B cell (primary cell): ENCODE results near the gene ITGB2. TPM values are rescaled to one million over a fixed set of nuclear protein-coding genes. Genes with fewer than 3 reads are reported as not detected.

ENCODE experiments used
- ATAC-seq: fragments of 200-7000 bp; cut with Tn5 transposase; one replicate; pipeline ENCODE4 v1.10.0; 2021; ENCODE audit warnings: low read depth, mild to moderate bottlenecking, moderate number of reproducible peaks, moderate library complexity
- CTCF ChIA-PET: fragments of 350-600 bp; sonication (Branson Sonifier 250); formaldehyde crosslinking; loops from one replicate; lab custom pipeline; 2021; ENCODE audit warnings: antibody characterized with exemption, inconsistent platforms; lab: Charles Lee
- POLR2A ChIA-PET: fragments of 350-600 bp; sonication (Branson Sonifier 250); formaldehyde crosslinking; loops from one replicate; lab custom pipeline; 2021; ENCODE audit warnings: antibody characterized with exemption; lab: Charles Lee
- DNase-seq: peaks from one replicate; pipeline ENCODE4 v3.0.0; 2013
- H2AFZ ChIP-seq: 2 replicates; pipeline ENCODE4 v1.6.1; 2012; ENCODE audit warnings: mild to moderate bottlenecking, low read depth, low read length; ENCODE audit not compliant: insufficient read depth, poor library complexity, severe bottlenecking
- H3K27ac ChIP-seq, 2 donors: 1 replicate in 1 of 2; 2 replicates in 1 of 2; pipeline ENCODE4 v1.5.1; 2012 to 2013; ENCODE audit warnings: low read length in 2 of 2, mild to moderate bottlenecking in 2 of 2, moderate library complexity in 1 of 2
- H3K27me3 ChIP-seq, 4 experiments: fragments of 200-600 bp in 1 of 4; sonication (generic) in 1 of 4; replicated peaks in 1 of 4; 1 replicate in 2 of 4; 2 replicates in 2 of 4; pipeline versions ENCODE4 v1.6.1 to v1.7.0; 2013 to 2016; ENCODE audit warnings: low read length in 3 of 4, mild to moderate bottlenecking in 2 of 4, mixed read lengths in 1 of 4, moderate library complexity in 1 of 4; ENCODE audit not compliant: insufficient read depth in 4 of 4, control insufficient read depth in 3 of 4; ENCODE audit errors: control extremely low read depth in 1 of 4
- H3K36me3 ChIP-seq, 2 experiments: replicated peaks in 1 of 2; 1 replicate in 1 of 2; 2 replicates in 1 of 2; pipeline versions ENCODE4 v1.6.1 to v1.7.1; 2013; ENCODE audit warnings: low read length in 1 of 2; ENCODE audit not compliant: insufficient read depth in 2 of 2, control insufficient read depth in 1 of 2; ENCODE audit errors: control extremely low read depth in 1 of 2, extremely low read depth in 1 of 2
- H3K4me1 ChIP-seq, 2 donors: fragments of 200-600 bp in 1 of 2; sonication (generic) in 1 of 2; 1 replicate in 1 of 2; 2 replicates in 1 of 2; pipeline versions ENCODE4 v1.5.1 to v1.6.1; 2013 to 2017; ENCODE audit warnings: low read length in 2 of 2; ENCODE audit not compliant: control insufficient read depth in 2 of 2, insufficient read depth in 2 of 2
- H3K4me2 ChIP-seq: replicated peaks from 2 replicates; pipeline ENCODE3; 2012; ENCODE audit warnings: mild to moderate bottlenecking, low read depth, low read length; ENCODE audit not compliant: poor library complexity, severe bottlenecking
- H3K4me3 ChIP-seq, 5 experiments: fragments of 200-600 bp in 1 of 5; sonication (generic) in 1 of 5; 1 replicate in 3 of 5; 2 replicates in 2 of 5; pipeline versions ENCODE4 v1.5.1 to v1.7.0; 2011 to 2016; ENCODE audit warnings: low read length in 4 of 5, mild to moderate bottlenecking in 4 of 5, low read depth in 2 of 5, control low read depth in 1 of 5, moderate library complexity in 1 of 5; ENCODE audit not compliant: insufficient read depth in 1 of 5; ENCODE audit errors: control extremely low read depth in 1 of 5, extremely low read depth in 1 of 5
- H3K79me2 ChIP-seq: fragments of 200-600 bp; sonication (generic); one replicate; pipeline ENCODE4 v1.6.0; 2016; ENCODE audit warnings: low read length; ENCODE audit not compliant: control insufficient read depth, insufficient read depth
- H3K9ac ChIP-seq: fragments of 200-600 bp; sonication (generic); 2 replicates; pipeline ENCODE4 v1.6.1; 2017; ENCODE audit warnings: mild to moderate bottlenecking, low read length, moderate library complexity
- H3K9me3 ChIP-seq, 3 donors: one replicate each; pipeline versions ENCODE4 v1.6.1 to v1.7.1; 2013; ENCODE audit warnings: low read length in 2 of 3; ENCODE audit not compliant: control insufficient read depth in 2 of 3, insufficient read depth in 1 of 3; ENCODE audit errors: control extremely low read depth in 1 of 3
- H4K20me1 ChIP-seq: 2 replicates; pipeline ENCODE4 v1.6.0; 2012; ENCODE audit warnings: mild to moderate bottlenecking, low read length; ENCODE audit not compliant: insufficient read depth, control insufficient read depth, poor library complexity, severe bottlenecking
- H3K27ac Mint-ChIP-seq: one replicate; pipeline ENCODE4 v1.8.0; 2021; ENCODE audit warnings: mixed read lengths
- H3K27me3 Mint-ChIP-seq: one replicate; pipeline ENCODE4 v1.8.0; 2021; ENCODE audit warnings: mixed read lengths
- H3K4me1 Mint-ChIP-seq: one replicate; pipeline ENCODE4 v1.8.0; 2021; ENCODE audit warnings: mixed read lengths
- H3K4me3 Mint-ChIP-seq: one replicate; pipeline ENCODE4 v1.8.0; 2021; ENCODE audit warnings: mixed read lengths
- H3K9me3 Mint-ChIP-seq: one replicate; pipeline ENCODE4 v1.8.0; 2022; ENCODE audit warnings: mixed read lengths; ENCODE audit not compliant: insufficient read depth
- CTCF ChIP-seq: fragments of 200-600 bp; IDR thresholded peaks from one replicate; pipeline ENCODE4 v1.8.0; 2022; ENCODE audit warnings: antibody characterized with exemption, mild to moderate bottlenecking
- EZH2 ChIP-seq: IDR thresholded peaks from 2 replicates; pipeline ENCODE4 v1.6.1; 2012; ENCODE audit warnings: borderline replicate concordance, low read depth, mild to moderate bottlenecking, moderate library complexity, low read length; ENCODE audit not compliant: insufficient read depth, poor library complexity, severe bottlenecking
- WGBS: methylation state at CpG from one replicate; pipeline ENCODE4 v1.1.5; 2013; ENCODE audit warnings: missing lambda C conversion rate; ENCODE audit not compliant: insufficient coverage; 5-methylcytosine and 5-hydroxymethylcytosine counted together
- intact Hi-C: fragments of 100-400 bp; cut with micrococcal nuclease; formaldehyde crosslinking; loops from one replicate; pipeline ENCODE4 v1.10.0; 2022
- polyA plus RNA-seq: library from polyadenylated mRNA; depleted of rRNA; stranded (reverse); fragments of >200 nt; gene quantifications from 2 replicates; pipeline ENCODE4 v1.2.3, GENCODE V29; 2012
- total RNA-seq, 2 donors: library from RNA; stranded (reverse); fragments of 120-200 nt in 1 of 2; gene quantifications; 1 replicate in 1 of 2; 2 replicates in 1 of 2; pipeline versions ENCODE4 v1.2.3 to v1.2.4, GENCODE V29; 2013 to 2022

The ITGB2 gene
- total and polyA plus RNA-seq, 2 donors (not counting 1 experiment from before 2014, with no cell fraction given): 102 to 368 TPM

GRCh38 chr21:44956356-44957046, 35.8 kb upstream of the ITGB2 start:
- DNase-seq (no peak), ATAC-seq (no peak)
- no peak overlapping the region for H3K4me3 ChIP-seq
- Mint-ChIP-seq H3K27me3 (no peaks in the 10 kb centered on the region), H3K27ac (no peak overlapping the region), H3K4me3 (no peak overlapping the region), H3K4me1 (peaks cover 16% of the 10 kb centered on the region), H3K9me3 (no peaks in the 10 kb centered on the region)
- H3K27ac ChIP-seq: no peak overlapping the region
- H4K20me1 ChIP-seq: peaks cover 72% of the 10 kb centered on the region
- H3K79me2 ChIP-seq: peaks cover 72% of the 10 kb centered on the region
- no peak overlapping the region for H3K4me2 ChIP-seq
- CTCF ChIA-PET: interaction anchor here (9.6 to 16.3 kb wide), 2 partner anchors 172 to 182 kb away, joined by 62 to 423 read pairs; no protein-coding TSS in a partner anchor
- intact Hi-C loops: no loop called here
- H3K36me3 ChIP-seq: peaks cover 0 to 47% of the 10 kb centered on the region in 2 experiments
- H3K9me3 ChIP-seq: no peaks in the 10 kb centered on the region
- H3K27me3 ChIP-seq: no peaks in the 10 kb centered on the region
- H3K9ac ChIP-seq: no peak overlapping the region
- 94% methylated on average over 35 of the region's 35 CpGs for WGBS
- no peak overlapping the region for H2AFZ ChIP-seq
- POLR2A ChIA-PET: no interaction called here
- TF ChIP-seq EZH2: no peak
- TF ChIP-seq CTCF: no peak
- peaks cover 9 to 13% of the 10 kb centered on the region in 2 donors for H3K4me1 ChIP-seq

GRCh38 chr21:44955798-44956175, 35.1 kb upstream of the ITGB2 start:
- CTCF ChIA-PET: interaction anchor here (1.2 to 16.3 kb wide), 3 partner anchors 23 to 183 kb away, joined by 3 to 423 read pairs (median 355); no protein-coding TSS in a partner anchor
- H3K4me3 Mint-ChIP-seq: no peak overlapping the region
- peaks cover 0 to 46% of the 10 kb centered on the region in 2 experiments for H3K36me3 ChIP-seq

More at GRCh38 chr21:44955798-44956175, 35.1 kb upstream of the ITGB2 start:
- no peaks in the 10 kb centered on the region for H3K9me3 ChIP-seq
- ATAC-seq (no peak), DNase-seq (no peak)
- no peak overlapping the region for H3K4me2 ChIP-seq
- H3K4me3 ChIP-seq: no peak overlapping the region
- H3K4me1 Mint-ChIP-seq: peaks cover 20% of the 10 kb centered on the region
- POLR2A ChIA-PET: no interaction called here
- peaks cover 9 to 18% of the 10 kb centered on the region in 2 donors for H3K4me1 ChIP-seq
- H2AFZ ChIP-seq: no peak overlapping the region
- no peaks in the 10 kb centered on the region for H3K9me3 Mint-ChIP-seq
- H4K20me1 ChIP-seq: peaks cover 79% of the 10 kb centered on the region
- TF ChIP-seq CTCF (no peak), EZH2 (no peak)
- H3K9ac ChIP-seq: no peak overlapping the region
- H3K79me2 ChIP-seq: peaks cover 78% of the 10 kb centered on the region
- no peaks in the 10 kb centered on the region for H3K27me3 Mint-ChIP-seq
- H3K27ac ChIP-seq: no peak overlapping the region
- WGBS: 90% methylated on average over 15 of the region's 16 CpGs
- H3K27me3 ChIP-seq: no peaks in the 10 kb centered on the region
- intact Hi-C loops: no loop called here
- H3K27ac Mint-ChIP-seq: no peak overlapping the region
